Loucy (cell line): ENCODE data around the gene MRAP2.

Experiments used
- CTCF ChIP-seq: fragments of 200-600 bp; sonication (generic); conservative IDR thresholded peaks from 2 replicates; pipeline ENCODE4 v1.5.1; 2014; ENCODE audit warnings: mild to moderate bottlenecking, antibody characterized with exemption, low read length
- EZH2phosphoT487 ChIP-seq: fragments of 200-600 bp; IDR thresholded peaks from 2 replicates; pipeline ENCODE4 v1.6.1; 2018; ENCODE audit warnings: antibody characterized with exemption, mild to moderate bottlenecking, moderate library complexity, borderline replicate concordance

- TF ChIP-seq CTCF: no peak
- TF ChIP-seq EZH2phosphoT487: no peak
Measured at GRCh38 chr6:84059082-84059481, 25.5 kb downstream of the MRAP2 start.
